Measurements from ENCODE around the gene PTPRK.

GRCh38 chr6:128422871-128423270 lies 97.5 kb downstream of the PTPRK start:
- TF ChIP-seq FOXM1 (IDR thresholded peaks at IDR 0.05; ENCODE audit: borderline replicate concordance, low read depth) (no peak), MAX (IDR thresholded peaks at IDR 0.05) (no peak), YY1 (IDR thresholded peaks at IDR 0.05; ENCODE audit: low read depth) (no peak), EP300 (IDR thresholded peaks at IDR 0.05; ENCODE audit: borderline replicate concordance) (no peak), EGR1 (IDR thresholded peaks at IDR 0.05) (no peak), RAD21 (IDR thresholded peaks at IDR 0.05; ENCODE audit: low read depth) (no peak), TEAD4 (IDR thresholded peaks at IDR 0.05) (no peak), CEBPB (IDR thresholded peaks at IDR 0.05) (no peak), CREB1 (IDR thresholded peaks at IDR 0.05; ENCODE audit: low read depth) (no peak)
- TF ChIP-seq, protein P1, sequence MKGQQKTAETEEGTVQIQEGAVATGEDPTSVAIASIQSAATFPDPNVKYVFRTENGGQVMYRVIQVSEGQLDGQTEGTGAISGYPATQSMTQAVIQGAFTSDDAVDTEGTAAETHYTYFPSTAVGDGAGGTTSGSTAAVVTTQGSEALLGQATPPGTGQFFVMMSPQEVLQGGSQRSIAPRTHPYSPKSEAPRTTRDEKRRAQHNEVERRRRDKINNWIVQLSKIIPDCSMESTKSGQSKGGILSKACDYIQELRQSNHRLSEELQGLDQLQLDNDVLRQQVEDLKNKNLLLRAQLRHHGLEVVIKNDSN (IDR thresholded peaks at IDR 0.05): no peak
- TF ChIP-seq, protein P2, sequence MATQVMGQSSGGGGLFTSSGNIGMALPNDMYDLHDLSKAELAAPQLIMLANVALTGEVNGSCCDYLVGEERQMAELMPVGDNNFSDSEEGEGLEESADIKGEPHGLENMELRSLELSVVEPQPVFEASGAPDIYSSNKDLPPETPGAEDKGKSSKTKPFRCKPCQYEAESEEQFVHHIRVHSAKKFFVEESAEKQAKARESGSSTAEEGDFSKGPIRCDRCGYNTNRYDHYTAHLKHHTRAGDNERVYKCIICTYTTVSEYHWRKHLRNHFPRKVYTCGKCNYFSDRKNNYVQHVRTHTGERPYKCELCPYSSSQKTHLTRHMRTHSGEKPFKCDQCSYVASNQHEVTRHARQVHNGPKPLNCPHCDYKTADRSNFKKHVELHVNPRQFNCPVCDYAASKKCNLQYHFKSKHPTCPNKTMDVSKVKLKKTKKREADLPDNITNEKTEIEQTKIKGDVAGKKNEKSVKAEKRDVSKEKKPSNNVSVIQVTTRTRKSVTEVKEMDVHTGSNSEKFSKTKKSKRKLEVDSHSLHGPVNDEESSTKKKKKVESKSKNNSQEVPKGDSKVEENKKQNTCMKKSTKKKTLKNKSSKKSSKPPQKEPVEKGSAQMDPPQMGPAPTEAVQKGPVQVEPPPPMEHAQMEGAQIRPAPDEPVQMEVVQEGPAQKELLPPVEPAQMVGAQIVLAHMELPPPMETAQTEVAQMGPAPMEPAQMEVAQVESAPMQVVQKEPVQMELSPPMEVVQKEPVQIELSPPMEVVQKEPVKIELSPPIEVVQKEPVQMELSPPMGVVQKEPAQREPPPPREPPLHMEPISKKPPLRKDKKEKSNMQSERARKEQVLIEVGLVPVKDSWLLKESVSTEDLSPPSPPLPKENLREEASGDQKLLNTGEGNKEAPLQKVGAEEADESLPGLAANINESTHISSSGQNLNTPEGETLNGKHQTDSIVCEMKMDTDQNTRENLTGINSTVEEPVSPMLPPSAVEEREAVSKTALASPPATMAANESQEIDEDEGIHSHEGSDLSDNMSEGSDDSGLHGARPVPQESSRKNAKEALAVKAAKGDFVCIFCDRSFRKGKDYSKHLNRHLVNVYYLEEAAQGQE (IDR thresholded peaks at IDR 0.05; ENCODE audit: low read depth): no peak

Data from Ishikawa (cell line).